ENCODE data around the gene NOC3L.
"Not testable (repeated sequence)": the region's sequence is repeated elsewhere in the genome, so short reads cannot be mapped to it uniquely, and the experiment has no call there.

Gene NOC3L

GRCh38 chr10:94362360-94363250, at the start of gene NOC3L:
TSS of gene NOC3L (minus strand) at chr10:94362939. CDS start at chr10:94362838, 101 bp downstream.
- Mint-ChIP-seq H3K27ac (peak within 1 kb of the TSS; percentile 97), H3K27me3 (peaks cover 2% of the 10 kb centered on the region), H3K9me3 (no peaks in the 10 kb centered on the region), H3K36me3 (peaks cover 24% of the 10 kb centered on the region), H3K4me1 (peaks cover 47% of the 10 kb centered on the region), H3K4me3 (peak within 1 kb of the TSS; percentile 98)

GRCh38 chr10:94412449-94412848, 49.7 kb upstream of the NOC3L start:
- H3K4me3 Mint-ChIP-seq = no peak overlapping the region
- no peaks in the 10 kb centered on the region for H3K4me1 Mint-ChIP-seq
- H3K36me3 Mint-ChIP-seq = no peaks in the 10 kb centered on the region
- no peak overlapping the region for H3K27ac Mint-ChIP-seq
- no peaks in the 10 kb centered on the region for H3K9me3 Mint-ChIP-seq
- peaks cover 28% of the 10 kb centered on the region for H3K27me3 Mint-ChIP-seq

- no peak overlapping the region for H3K27ac Mint-ChIP-seq
- peaks cover 34% of the 10 kb centered on the region for H3K27me3 Mint-ChIP-seq
- no peak overlapping the region for H3K4me3 Mint-ChIP-seq
- H3K9me3 Mint-ChIP-seq = no peaks in the 10 kb centered on the region
- no peaks in the 10 kb centered on the region for H3K4me1 Mint-ChIP-seq
- H3K36me3 Mint-ChIP-seq = no peaks in the 10 kb centered on the region
Observed at GRCh38 chr10:94411304-94411703, 48.6 kb upstream of the NOC3L start.

- no peaks in the 10 kb centered on the region for H3K4me1 Mint-ChIP-seq
- peaks cover 45% of the 10 kb centered on the region for H3K27me3 Mint-ChIP-seq
- H3K4me3 Mint-ChIP-seq = no peak overlapping the region
- H3K36me3 Mint-ChIP-seq = no peaks in the 10 kb centered on the region
- no peak overlapping the region for H3K27ac Mint-ChIP-seq
- no peaks in the 10 kb centered on the region for H3K9me3 Mint-ChIP-seq
Observed at GRCh38 chr10:94409021-94409657, 46.4 kb upstream of the NOC3L start.

- Mint-ChIP-seq H3K4me3 (no peak overlapping the region), H3K27me3 (peaks cover 45% of the 10 kb centered on the region), H3K9me3 (no peaks in the 10 kb centered on the region), H3K4me1 (no peaks in the 10 kb centered on the region), H3K36me3 (no peaks in the 10 kb centered on the region), H3K27ac (no peak overlapping the region)
Observed at GRCh38 chr10:94407668-94408067, 44.9 kb upstream of the NOC3L start.

GRCh38 chr10:94405406-94405805, 42.7 kb upstream of the NOC3L start:
- Mint-ChIP-seq H3K4me3 (no peak overlapping the region), H3K27me3 (peaks cover 43% of the 10 kb centered on the region), H3K4me1 (peaks cover 4% of the 10 kb centered on the region), H3K36me3 (no peaks in the 10 kb centered on the region), H3K9me3 (no peaks in the 10 kb centered on the region), H3K27ac (no peak overlapping the region)

GRCh38 chr10:94403380-94404213, 40.9 kb upstream of the NOC3L start:
- no peak overlapping the region for H3K27ac Mint-ChIP-seq
- no peaks in the 10 kb centered on the region for H3K36me3 Mint-ChIP-seq
- H3K27me3 Mint-ChIP-seq = peaks cover 50% of the 10 kb centered on the region
- peak overlapping the region; percentile 85 for H3K4me3 Mint-ChIP-seq
- H3K4me1 Mint-ChIP-seq = peaks cover 4% of the 10 kb centered on the region
- no peaks in the 10 kb centered on the region for H3K9me3 Mint-ChIP-seq

- Mint-ChIP-seq H3K4me3 (no peak overlapping the region), H3K27me3 (peaks cover 50% of the 10 kb centered on the region), H3K9me3 (no peaks in the 10 kb centered on the region), H3K27ac (no peak overlapping the region), H3K4me1 (peaks cover 4% of the 10 kb centered on the region), H3K36me3 (no peaks in the 10 kb centered on the region)
Observed at GRCh38 chr10:94402843-94403379, 40.2 kb upstream of the NOC3L start.

GRCh38 chr10:94402204-94402842, 39.6 kb upstream of the NOC3L start, which contains the start of gene TBC1D12:
TSS of gene TBC1D12 (plus strand) at chr10:94402541. CDS start at chr10:94402614, 73 bp downstream.
- Mint-ChIP-seq H3K36me3 (no peaks in the 10 kb centered on the region), H3K4me1 (peaks cover 4% of the 10 kb centered on the region), H3K9me3 (no peaks in the 10 kb centered on the region), H3K4me3 (peak within 1 kb of the TSS; percentile 67), H3K27ac (no peak within 1 kb of the TSS), H3K27me3 (peaks cover 46% of the 10 kb centered on the region)

GRCh38 chr10:94398762-94399161, 36.0 kb upstream of the NOC3L start:
- peaks cover 4% of the 10 kb centered on the region for H3K4me1 Mint-ChIP-seq
- H3K9me3 Mint-ChIP-seq = no peaks in the 10 kb centered on the region
- H3K27me3 Mint-ChIP-seq = peaks cover 28% of the 10 kb centered on the region
- no peaks in the 10 kb centered on the region for H3K36me3 Mint-ChIP-seq
- H3K27ac Mint-ChIP-seq = no peak overlapping the region
- no peak overlapping the region for H3K4me3 Mint-ChIP-seq

- Mint-ChIP-seq H3K36me3 (no peaks in the 10 kb centered on the region), H3K4me1 (peaks cover 4% of the 10 kb centered on the region), H3K27me3 (peaks cover 25% of the 10 kb centered on the region), H3K9me3 (no peaks in the 10 kb centered on the region), H3K27ac (no peak overlapping the region), H3K4me3 (no peak overlapping the region)
Observed at GRCh38 chr10:94397549-94398370, 35.0 kb upstream of the NOC3L start.

- H3K4me3 Mint-ChIP-seq, H3K4me1 Mint-ChIP-seq, H3K27ac Mint-ChIP-seq, H3K9me3 Mint-ChIP-seq, H3K27me3 Mint-ChIP-seq, H3K36me3 Mint-ChIP-seq: not testable (repeated sequence)
Observed at GRCh38 chr10:94392117-94392516, 29.4 kb upstream of the NOC3L start.

- not testable (repeated sequence) for H3K27me3 Mint-ChIP-seq, H3K4me1 Mint-ChIP-seq, H3K36me3 Mint-ChIP-seq, H3K9me3 Mint-ChIP-seq, H3K27ac Mint-ChIP-seq, H3K4me3 Mint-ChIP-seq
Observed at GRCh38 chr10:94385733-94386132, 23.0 kb upstream of the NOC3L start.

GRCh38 chr10:94383530-94383929, 20.8 kb upstream of the NOC3L start:
- Mint-ChIP-seq H3K27ac (no peak overlapping the region), H3K27me3 (peaks cover 3% of the 10 kb centered on the region), H3K9me3 (no peaks in the 10 kb centered on the region), H3K36me3 (no peaks in the 10 kb centered on the region), H3K4me1 (no peaks in the 10 kb centered on the region), H3K4me3 (no peak overlapping the region)

Measured in activated naive CD4-positive, alpha-beta T cell treated with anti-CD3 and anti-CD28 coated beads, Interleukin-2, amount 50 U/mL, for 24 hours (primary cell).